Urothelium cell line (cell line): ENCODE results near the gene MAPK8IP3.
A peak's percentile ranks its signal among the peaks of the same experiment; 100 is the strongest.
"Not testable (repeated sequence)": the region's sequence is repeated elsewhere in the genome, so short reads cannot be mapped to it uniquely, and the experiment has no call there.

Experiments used
- DNase-seq: peaks from one replicate; pipeline ENCODE4 v3.0.0; 2011; ENCODE audit warnings: low spot score, mixed read lengths
- FAIRE-seq: peaks from 2 replicates; lab custom pipeline; 2011; peaks lifted over from hg19 to GRCh38; lab: Jason Lieb, UNC

MAPK8IP3 gene

DNA sequence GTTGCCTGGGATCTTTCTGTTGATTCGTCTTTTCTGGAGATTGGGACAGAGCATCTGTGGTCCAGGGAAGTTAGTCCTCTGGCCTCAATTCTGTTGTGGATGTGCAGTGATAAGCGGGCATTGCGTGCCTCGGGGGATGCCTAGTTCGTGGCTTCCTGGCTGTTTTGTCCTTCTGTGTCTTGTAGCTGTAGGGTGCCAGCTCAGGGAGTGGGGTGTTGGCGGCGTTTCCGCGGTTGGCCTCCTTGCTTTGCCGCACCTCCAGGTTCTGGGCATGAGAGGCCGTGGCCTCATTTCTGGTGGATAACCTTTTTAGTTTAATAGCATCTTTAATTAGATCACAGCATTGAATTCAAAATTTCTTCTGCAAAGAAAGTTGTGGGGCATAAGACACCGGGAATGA is 29.3 kb upstream of the MAPK8IP3 start:
- no peak for FAIRE-seq
- DNase-seq: no peak

DNA sequence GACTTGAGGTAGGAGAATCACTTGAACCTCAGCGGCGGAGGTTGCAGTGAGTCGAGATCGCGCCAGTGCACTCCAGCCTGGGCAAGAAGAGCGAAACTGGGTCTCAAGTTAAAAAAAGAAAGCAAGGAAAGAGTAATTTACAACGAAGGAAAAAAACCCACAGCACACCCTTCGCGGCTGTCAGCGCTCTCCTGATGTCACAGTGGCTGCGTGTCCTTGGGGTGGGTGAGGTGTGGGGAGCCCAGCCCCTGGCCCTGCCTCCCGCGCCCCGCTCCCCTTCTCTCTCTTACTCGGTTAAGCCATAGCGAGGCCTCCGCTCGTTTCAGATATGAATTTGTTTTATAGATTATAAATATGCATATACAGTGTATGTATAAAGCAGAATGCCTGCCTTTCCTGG is 28.7 kb upstream of the MAPK8IP3 start:
- no peak for FAIRE-seq
- no peak for DNase-seq

GRCh38 chr16:1677942-1678499 is 28.0 kb upstream of the MAPK8IP3 start, which contains the start of gene JPT2:
Gene JPT2 (plus strand): TSS chr16:1678279. CDS start chr16:1678313, 34 bp downstream.
- peak; percentile 90 for FAIRE-seq
- peak; percentile 99 for DNase-seq

- DNase-seq: peak; percentile 42
- peak; percentile 30 for FAIRE-seq
These were observed 27.4 kb upstream of the MAPK8IP3 start for GRCh38 chr16:1678500-1679098.

DNA sequence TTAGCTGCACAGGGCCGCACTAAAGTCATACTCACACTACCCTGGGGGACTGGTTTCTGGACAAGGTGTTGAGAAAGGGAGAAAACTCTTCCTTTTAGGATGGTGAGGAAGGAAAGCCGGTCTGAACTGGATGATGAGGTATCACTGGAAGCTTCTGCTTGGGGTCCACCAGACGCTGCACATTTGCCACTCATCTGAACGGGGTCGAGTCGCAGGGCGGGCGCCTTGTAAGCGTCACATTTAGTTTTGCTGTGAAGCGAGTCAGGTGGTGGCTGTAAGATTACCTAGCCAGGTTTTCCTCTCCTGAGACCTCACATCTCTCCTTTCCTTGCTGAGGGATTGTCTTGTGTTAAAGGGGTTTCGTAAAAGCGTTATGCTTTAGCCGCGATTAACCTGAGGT is 25.6 kb upstream of the MAPK8IP3 start:
- DNase-seq: no peak
- no peak for FAIRE-seq

GRCh38 chr16:1681032-1681431 is 25.0 kb upstream of the MAPK8IP3 start:
- no peak for FAIRE-seq
- DNase-seq: no peak

DNA sequence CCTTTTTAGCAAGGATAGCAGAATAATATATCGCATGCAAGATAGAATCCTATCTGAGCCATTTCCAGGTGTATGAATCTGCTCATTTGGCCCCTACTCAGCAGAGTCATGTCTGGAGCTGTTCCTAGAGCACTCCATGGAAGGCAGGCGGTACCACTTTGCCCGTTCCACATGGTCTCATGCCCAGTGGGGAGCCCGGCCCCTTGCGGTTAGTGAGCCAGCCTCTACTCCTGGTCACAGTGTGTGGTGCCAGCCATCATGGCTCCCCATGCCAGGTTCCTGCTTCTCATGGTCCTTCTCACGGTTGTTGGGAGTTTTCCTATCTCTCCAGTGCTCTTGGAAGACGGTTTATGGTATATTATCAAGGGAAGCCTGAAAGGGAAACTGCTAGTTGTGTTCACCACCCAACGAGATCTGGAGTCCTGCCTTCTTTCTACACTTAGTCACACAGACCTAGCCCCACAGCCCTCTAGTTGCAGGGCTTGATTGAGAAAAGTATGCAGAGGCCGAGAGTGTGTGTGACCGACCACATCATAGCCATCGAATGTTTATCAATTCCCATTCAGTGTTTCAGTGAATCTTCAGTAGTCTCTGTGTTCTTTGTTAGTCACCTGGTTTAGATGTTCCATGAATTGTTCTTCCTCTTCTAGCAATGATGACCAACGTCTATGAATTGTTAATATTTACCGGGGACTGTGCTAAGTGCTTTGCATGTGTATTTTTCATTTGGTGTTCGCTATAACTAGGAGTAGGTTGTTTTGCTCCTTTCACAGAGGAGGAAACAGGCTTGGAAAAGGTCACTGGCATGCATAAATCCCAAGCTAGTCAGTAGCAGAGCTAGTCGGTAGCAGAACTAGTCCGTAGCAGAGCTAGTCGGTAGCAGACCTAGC is 18.3 kb upstream of the MAPK8IP3 start:
- DNase-seq: no peak
- FAIRE-seq: no peak

GRCh38 chr16:1688807-1689560 is 17.0 kb upstream of the MAPK8IP3 start:
- FAIRE-seq: peak; percentile 94
- DNase-seq: peak; percentile 92

GRCh38 chr16:1689853-1690252 is 16.1 kb upstream of the MAPK8IP3 start:
- FAIRE-seq (no peak), DNase-seq (no peak)

- no peak for DNase-seq
- no peak for FAIRE-seq
These were observed 15.2 kb upstream of the MAPK8IP3 start for GRCh38 chr16:1690810-1691209.

- DNase-seq (peak; percentile 32), FAIRE-seq (no peak)
These were observed 14.7 kb upstream of the MAPK8IP3 start for GRCh38 chr16:1691276-1691675.

DNA sequence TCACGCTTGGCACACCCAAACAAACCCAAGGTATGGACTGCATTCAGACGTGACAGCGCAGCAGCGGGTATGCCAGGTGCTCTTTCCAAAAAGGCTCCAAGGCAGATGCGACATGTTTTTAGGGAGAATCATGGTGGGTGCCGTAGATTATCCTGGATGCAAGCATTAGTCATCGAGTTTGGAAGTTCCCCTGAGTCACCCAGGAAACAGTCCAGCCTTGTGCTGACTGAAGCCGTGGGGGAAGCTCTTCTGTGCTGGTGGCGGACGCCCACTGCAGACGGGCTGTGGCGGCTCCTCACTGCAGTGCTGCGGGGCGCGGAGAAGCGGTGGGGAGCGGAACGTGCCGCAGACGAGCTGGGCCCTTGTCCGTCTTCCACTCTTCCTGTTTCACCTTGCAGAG is 14.0 kb upstream of the MAPK8IP3 start:
- FAIRE-seq (peak; percentile 74), DNase-seq (peak; percentile 85)

DNA sequence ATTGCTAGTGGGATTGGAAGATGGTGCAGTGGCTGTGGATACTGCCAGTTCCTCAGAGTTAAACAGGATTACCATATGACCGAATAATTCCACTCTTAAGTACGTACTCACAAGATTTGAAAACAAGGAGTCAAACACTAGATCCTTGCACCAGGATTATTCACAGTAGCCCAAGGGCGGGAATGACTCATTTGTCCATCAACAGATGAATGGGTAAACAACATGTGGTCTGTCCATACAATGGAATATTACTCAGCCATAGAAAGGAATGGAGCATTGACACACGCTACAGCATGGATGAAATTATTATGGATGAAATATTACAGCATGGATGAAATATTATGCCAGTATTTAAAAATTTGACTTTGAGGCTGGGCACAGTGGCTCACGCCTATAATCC is 9.1 kb upstream of the MAPK8IP3 start:
- FAIRE-seq (peak; percentile 61), DNase-seq (no peak)

- FAIRE-seq (no peak), DNase-seq (no peak)
These were observed 7.3 kb upstream of the MAPK8IP3 start for GRCh38 chr16:1698680-1699079.

GRCh38 chr16:1700246-1700645 is 5.7 kb upstream of the MAPK8IP3 start:
- FAIRE-seq (no peak), DNase-seq (no peak)

- DNase-seq (no peak), FAIRE-seq (no peak)
These were observed 4.6 kb upstream of the MAPK8IP3 start for GRCh38 chr16:1701216-1701878.

- DNase-seq, FAIRE-seq: not testable (repeated sequence)
These were observed 689 bp upstream of the MAPK8IP3 start for GRCh38 chr16:1705324-1705687.

DNA sequence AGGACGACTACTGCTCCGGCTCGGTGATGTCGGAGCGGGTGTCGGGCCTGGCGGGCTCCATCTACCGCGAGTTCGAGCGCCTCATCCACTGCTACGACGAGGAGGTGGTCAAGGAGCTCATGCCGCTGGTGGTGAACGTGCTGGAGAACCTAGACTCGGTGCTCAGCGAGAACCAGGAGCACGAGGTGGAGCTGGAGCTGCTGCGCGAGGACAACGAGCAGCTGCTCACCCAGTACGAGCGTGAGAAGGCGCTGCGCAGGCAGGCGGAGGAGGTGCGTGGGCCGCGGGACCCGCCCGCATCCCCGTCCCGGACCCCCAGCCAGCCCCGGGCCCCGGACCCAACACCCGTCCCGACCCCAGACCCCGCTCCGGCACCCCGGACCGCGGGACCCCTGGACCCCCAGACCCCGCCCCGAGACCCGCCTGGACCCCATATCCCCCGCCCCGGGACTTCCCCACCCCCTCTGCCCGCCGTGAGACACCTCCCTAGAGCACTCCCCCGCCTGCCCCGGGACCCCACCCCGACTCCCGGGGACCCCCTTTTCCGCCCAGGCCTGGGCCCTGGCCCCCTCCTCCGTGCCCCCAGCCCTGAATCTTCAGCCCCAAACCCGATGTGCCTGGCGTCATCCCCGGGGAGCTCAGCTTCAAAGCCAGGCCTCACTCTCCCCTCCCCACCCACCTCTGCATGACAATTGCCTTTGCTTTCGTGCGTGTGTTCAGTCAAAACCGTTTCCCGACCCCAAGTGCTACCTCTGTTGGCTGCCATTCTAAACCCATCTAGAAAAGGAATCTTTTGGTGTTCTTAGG is 594 bp downstream of the MAPK8IP3 start:
- DNase-seq: no peak
- peak; percentile 79 for FAIRE-seq

DNA sequence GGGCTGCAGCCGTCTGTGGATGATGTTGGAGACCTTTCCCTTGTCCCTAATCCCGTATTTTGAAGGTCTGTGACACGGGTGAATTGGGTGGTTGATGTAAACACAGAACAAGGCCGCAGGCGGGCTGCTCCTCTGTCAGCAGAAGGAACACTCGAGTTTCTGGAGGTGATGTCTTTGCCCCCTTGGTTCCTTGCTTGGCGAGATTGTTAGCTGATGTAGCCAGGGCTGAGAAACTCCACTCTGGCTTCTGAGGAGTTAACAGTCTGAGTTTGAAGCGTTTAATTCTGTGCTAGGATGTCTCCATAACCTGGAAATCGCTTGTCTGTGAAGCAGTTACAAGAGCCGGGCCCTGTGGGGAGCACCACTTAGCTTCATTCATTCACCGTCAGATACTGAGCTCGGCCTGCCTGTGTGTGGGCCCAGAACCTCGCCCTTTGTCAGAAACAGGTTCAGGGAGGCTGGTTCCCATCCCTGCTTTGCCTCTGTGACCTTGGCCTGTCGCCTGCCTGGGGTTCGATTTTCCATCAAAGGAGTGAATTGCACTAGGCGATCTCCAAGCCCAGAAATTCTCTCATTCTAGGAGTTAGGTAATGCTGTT is 1.3 kb downstream of the MAPK8IP3 start:
- no peak for FAIRE-seq
- DNase-seq: peak; percentile 20
